ENCODE data around the gene CMKLR1. TPM values are rescaled to one million over a fixed set of nuclear protein-coding genes. Genes with fewer than 3 reads are reported as not detected.
A peak's percentile ranks its signal among the peaks of the same experiment; 100 is the strongest.

CMKLR1 gene
- polyA plus RNA-seq, 3 donors = 7.5 to 11.6 (median 7.9) TPM

GRCh38 chr12:108301346-108301745 is 37.8 kb downstream of the CMKLR1 start:
- Histone ChIP-seq H3K9me3 (replicated peaks in 1 of 2; ENCODE audit: control insufficient read depth in 1 of 2, insufficient read depth in 1 of 2, low read length in 2 of 2) (no peaks in the 10 kb centered on the region), H3K36me3 (replicated peaks in 1 of 2; ENCODE audit: control insufficient read depth in 1 of 2, insufficient read depth in 2 of 2, low read length in 2 of 2) (no peaks in the 10 kb centered on the region), H4K20me1 (ENCODE audit: insufficient read depth, low read length) (no peaks in the 10 kb centered on the region), H3K4me3 (replicated peaks in 1 of 3; ENCODE audit: low read depth in 2 of 3, low read length in 3 of 3) (no peak overlapping the region), H3K9ac (ENCODE audit: insufficient read depth, low read length, poor library complexity, severe bottlenecking) (no peak overlapping the region), H3K27ac (ENCODE audit: low read depth in 1 of 2, low read length in 2 of 2) (no peak overlapping the region), H3K79me2 (ENCODE audit: insufficient read depth, low read length) (no peaks in the 10 kb centered on the region), H2AFZ (ENCODE audit: insufficient read depth, low read depth, low read length, poor library complexity, severe bottlenecking) (no peak overlapping the region), H3K4me1 (ENCODE audit: control insufficient read depth in 1 of 2, insufficient read depth in 2 of 2, low read length in 2 of 2) (peaks cover 54 to 66% of the 10 kb centered on the region in 2 donors), H3K4me2 (replicated peaks; ENCODE audit: extremely low read depth, low read length, poor library complexity, severe bottlenecking) (no peak overlapping the region), H3K27me3 (ENCODE audit: control insufficient read depth in 2 of 2, insufficient read depth in 2 of 2, low read length in 2 of 2) (no peaks in the 10 kb centered on the region)
- Mint-ChIP-seq H3K4me1 (peaks cover 66% of the 10 kb centered on the region), H3K9me3 (peaks cover 0 to 3% (median 0%) of the 10 kb centered on the region in 7 donors), H3K4me3 (peak overlapping the region in 1 of 2 donors; percentile 57), H3K27me3 (ENCODE audit: low read depth in 3 of 3) (peaks cover 6 to 14% (median 11%) of the 10 kb centered on the region in 3 donors), H3K27ac (no peak overlapping the region), H3K36me3 (peaks cover 2 to 5% of the 10 kb centered on the region in 2 donors)
- DNase-seq = no peak
- intact Hi-C loops (cut with micrococcal nuclease) = no loop called here
- no peak for TF ChIP-seq CTCF (IDR thresholded peaks at IDR 0.05)
- 96% methylated on average over 4 of the region's 6 CpGs for WGBS (ENCODE audit: insufficient coverage)

GRCh38 chr12:108299980-108300696 is 39.0 kb downstream of the CMKLR1 start:
- no peak for TF ChIP-seq CTCF (IDR thresholded peaks at IDR 0.05)
- Histone ChIP-seq H3K36me3 (replicated peaks in 1 of 2; ENCODE audit: control insufficient read depth in 1 of 2, insufficient read depth in 2 of 2, low read length in 2 of 2) (no peaks in the 10 kb centered on the region), H3K9me3 (replicated peaks in 1 of 2; ENCODE audit: control insufficient read depth in 1 of 2, insufficient read depth in 1 of 2, low read length in 2 of 2) (no peaks in the 10 kb centered on the region), H3K4me1 (ENCODE audit: control insufficient read depth in 1 of 2, insufficient read depth in 2 of 2, low read length in 2 of 2) (peaks cover 46 to 61% of the 10 kb centered on the region in 2 donors), H3K79me2 (ENCODE audit: insufficient read depth, low read length) (no peaks in the 10 kb centered on the region), H3K4me2 (replicated peaks; ENCODE audit: extremely low read depth, low read length, poor library complexity, severe bottlenecking) (no peak overlapping the region), H3K27ac (ENCODE audit: low read depth in 1 of 2, low read length in 2 of 2) (no peak overlapping the region), H4K20me1 (ENCODE audit: insufficient read depth, low read length) (no peaks in the 10 kb centered on the region), H3K4me3 (replicated peaks in 1 of 3; ENCODE audit: low read depth in 2 of 3, low read length in 3 of 3) (no peak overlapping the region), H3K9ac (ENCODE audit: insufficient read depth, low read length, poor library complexity, severe bottlenecking) (no peak overlapping the region), H3K27me3 (ENCODE audit: control insufficient read depth in 2 of 2, insufficient read depth in 2 of 2, low read length in 2 of 2) (no peaks in the 10 kb centered on the region), H2AFZ (ENCODE audit: insufficient read depth, low read depth, low read length, poor library complexity, severe bottlenecking) (no peak overlapping the region)
- intact Hi-C loops (cut with micrococcal nuclease) = no loop called here
- Mint-ChIP-seq H3K9me3 (peaks cover 0 to 3% (median 0%) of the 10 kb centered on the region in 7 donors), H3K4me1 (peaks cover 64% of the 10 kb centered on the region), H3K4me3 (no peak overlapping the region), H3K27ac (no peak overlapping the region), H3K36me3 (peaks cover 2 to 5% of the 10 kb centered on the region in 2 donors), H3K27me3 (ENCODE audit: low read depth in 3 of 3) (peaks cover 3 to 17% (median 8%) of the 10 kb centered on the region in 3 donors)
- DNase-seq = no peak
- 95% methylated on average over 4 of the region's 7 CpGs for WGBS (ENCODE audit: insufficient coverage)
